A204.1 (cell line): ENCODE results near the gene CCNI.

ENCODE experiments used
- FAIRE-seq: peaks from 2 replicates; lab custom pipeline; 2012; peaks lifted over from hg19 to GRCh38; lab: Jason Lieb, UNC

Gene CCNI

DNA sequence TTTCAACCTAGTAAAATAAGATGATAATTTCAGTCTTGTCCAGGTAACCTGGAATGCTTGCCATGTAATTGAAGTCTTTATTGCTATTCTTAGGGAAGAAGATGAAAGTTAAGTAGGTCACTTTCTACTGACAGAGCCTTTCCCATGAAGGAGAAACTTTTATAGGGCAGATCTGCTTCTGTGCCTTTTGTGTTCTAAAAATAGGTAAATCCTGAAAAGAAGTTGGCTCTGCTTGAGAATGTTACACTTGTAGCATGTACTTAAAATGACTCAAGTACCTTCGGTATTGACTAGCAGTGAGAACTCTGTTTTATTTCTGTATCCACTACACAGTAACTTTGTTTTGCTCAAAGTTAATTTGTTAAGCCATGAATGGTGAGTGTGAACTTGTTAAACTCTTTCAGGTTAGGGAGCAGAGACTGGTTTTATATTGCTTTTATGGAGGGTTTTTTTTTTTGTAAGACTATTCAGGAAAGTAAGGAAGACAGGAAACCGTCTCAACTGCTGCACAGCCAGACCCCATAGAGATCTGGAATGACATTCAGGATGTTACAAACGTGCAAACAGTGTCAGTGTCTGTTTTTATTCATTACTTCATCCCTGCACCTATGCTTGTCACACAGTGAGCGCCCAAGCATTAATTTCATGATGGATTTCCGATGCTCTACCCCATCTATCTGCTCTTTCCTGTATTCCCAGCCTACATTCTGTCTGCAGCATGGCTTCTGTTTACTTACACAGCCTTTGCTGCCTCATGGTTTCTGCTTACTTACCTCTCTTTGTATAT is 73.3 kb downstream of the CCNI start:
- no peak for FAIRE-seq

DNA sequence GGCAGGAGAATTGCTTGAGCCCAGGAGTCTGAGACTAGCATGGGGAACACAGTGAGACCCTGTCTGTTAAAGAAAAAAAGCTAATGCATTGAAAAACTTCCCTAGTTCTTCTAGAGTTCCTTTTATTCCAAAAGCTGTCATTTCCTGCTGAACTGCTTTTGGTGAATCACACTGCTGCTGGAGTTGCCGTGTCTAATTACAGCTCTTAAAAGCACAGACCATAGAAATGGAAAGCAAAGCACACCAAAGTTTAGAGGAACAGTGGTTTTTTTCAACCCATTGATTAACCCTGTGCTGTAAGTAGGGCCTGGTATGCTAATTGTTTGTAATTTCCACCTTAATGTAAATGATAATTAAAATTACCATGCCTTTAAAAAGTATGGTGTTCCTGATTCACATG is 73.9 kb downstream of the CCNI start:
- FAIRE-seq = no peak

DNA sequence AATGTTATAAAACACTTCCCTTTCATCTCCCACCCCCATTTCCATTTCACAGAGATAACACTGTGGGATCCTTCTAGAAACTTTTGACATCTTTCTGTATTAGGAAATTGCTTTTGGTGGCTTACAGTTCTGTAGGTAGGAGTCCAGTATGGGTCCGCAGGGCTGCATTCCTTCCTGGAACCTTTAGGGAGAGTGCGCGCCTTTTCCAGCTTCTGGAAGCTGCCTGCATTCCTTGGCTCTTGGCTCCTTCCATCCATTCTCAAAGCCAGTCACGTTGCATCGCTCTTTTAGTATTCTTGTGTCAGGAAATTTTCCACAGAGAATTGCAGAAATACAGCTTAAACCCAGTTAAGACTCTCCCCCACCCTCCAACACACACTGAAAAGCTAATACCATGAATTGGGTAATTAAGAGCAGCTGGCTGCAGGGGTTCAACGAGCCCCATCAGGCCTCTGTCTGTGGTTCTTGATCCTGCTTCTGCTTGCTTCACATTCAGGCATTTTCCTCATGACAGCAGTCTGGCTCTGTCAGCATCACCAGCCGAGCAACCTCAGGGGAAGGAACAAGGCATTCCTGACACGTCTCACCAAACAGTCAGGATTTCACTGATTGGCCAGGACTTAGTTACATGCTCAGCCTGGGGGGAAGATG is 77.4 kb downstream of the CCNI start:
- no peak for FAIRE-seq

DNA sequence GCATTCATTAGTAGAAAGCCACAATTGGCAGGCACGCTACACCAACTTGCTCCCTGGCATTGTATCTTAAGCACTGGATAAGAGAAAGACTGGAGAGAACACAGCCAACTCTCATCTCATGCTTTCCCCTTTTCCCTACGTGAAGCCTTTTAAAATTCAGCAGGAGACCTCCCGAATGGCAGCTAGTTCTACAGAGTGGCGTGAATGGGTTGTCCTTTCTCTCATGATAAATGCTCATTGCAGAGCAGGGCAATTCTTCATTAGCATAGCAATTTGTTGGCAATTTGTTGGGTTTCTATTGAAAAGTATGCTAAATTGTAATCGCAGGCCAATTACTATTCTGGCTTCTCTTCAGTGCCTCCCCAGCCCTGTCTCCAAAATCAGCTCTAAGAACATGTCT is 78.3 kb downstream of the CCNI start:
- no peak for FAIRE-seq
